Gastrocnemius medialis (tissue), 4 donors: ENCODE data around the gene RSPRY1.

Experiments used
- POLR2A ChIP-seq, 2 donors: fragments of 450-650 bp; IDR thresholded peaks; one replicate each; pipeline ENCODE4 v1.6.1; 2017; ENCODE audit warnings: antibody characterized with exemption in 2 of 2, mild to moderate bottlenecking in 2 of 2, moderate library complexity in 2 of 2
- TF ChIP-seq, protein P1 (sequence below), 5 experiments: fragments of 450-650 bp in 3 of 5; fragments of 200-600 bp in 2 of 5; sonication (generic) in 2 of 5; IDR thresholded peaks in 4 of 5; conservative IDR thresholded peaks in 1 of 5; 1 replicate in 4 of 5; 2 replicates in 1 of 5; pipeline ENCODE4 v1.5.1; 2016 to 2019; ENCODE audit warnings: antibody characterized with exemption in 5 of 5, mild to moderate bottlenecking in 3 of 5, moderate library complexity in 3 of 5

DNA sequence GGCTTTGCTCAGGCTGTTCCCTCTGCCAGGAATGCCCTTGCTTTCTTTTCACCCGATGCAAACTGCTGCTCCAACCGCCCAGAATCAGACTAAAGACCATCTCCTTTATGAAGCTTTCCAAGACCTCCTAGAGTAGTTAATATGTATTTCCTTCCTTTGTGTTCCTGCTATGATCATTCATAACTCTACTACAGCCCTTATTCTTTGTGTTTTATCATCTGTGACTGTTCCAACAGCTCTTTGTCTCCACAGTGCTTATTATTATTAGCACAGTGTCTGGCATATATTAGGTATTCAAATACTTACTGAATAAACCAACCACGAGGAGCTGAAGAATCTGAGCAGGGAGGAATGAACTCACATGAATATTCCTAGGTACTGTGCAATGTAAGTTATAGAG is 7.9 kb upstream of the RSPRY1 start:
- TF ChIP-seq, protein P1, sequence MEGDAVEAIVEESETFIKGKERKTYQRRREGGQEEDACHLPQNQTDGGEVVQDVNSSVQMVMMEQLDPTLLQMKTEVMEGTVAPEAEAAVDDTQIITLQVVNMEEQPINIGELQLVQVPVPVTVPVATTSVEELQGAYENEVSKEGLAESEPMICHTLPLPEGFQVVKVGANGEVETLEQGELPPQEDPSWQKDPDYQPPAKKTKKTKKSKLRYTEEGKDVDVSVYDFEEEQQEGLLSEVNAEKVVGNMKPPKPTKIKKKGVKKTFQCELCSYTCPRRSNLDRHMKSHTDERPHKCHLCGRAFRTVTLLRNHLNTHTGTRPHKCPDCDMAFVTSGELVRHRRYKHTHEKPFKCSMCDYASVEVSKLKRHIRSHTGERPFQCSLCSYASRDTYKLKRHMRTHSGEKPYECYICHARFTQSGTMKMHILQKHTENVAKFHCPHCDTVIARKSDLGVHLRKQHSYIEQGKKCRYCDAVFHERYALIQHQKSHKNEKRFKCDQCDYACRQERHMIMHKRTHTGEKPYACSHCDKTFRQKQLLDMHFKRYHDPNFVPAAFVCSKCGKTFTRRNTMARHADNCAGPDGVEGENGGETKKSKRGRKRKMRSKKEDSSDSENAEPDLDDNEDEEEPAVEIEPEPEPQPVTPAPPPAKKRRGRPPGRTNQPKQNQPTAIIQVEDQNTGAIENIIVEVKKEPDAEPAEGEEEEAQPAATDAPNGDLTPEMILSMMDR (IDR thresholded peaks at IDR 0.05 in 4 of 5, conservative IDR thresholded peaks at IDR 0.05 in 1 of 5) = no peak
- TF ChIP-seq POLR2A (IDR thresholded peaks at IDR 0.05) = no peak
